ENCODE data around the gene MDN1.

- no peak for TF ChIP-seq CTCF (IDR thresholded peaks at IDR 0.05)
- no peak for TF ChIP-seq POLR2AphosphoS5 (IDR thresholded peaks at IDR 0.05)
Measured at GRCh38 chr6:89794324-89794723, 25.3 kb downstream of the MDN1 start.

Data from gastroesophageal sphincter (tissue), 3 donors.